Natural killer cell (primary cell): ENCODE results near the gene DHX8. TPM values are rescaled to one million over a fixed set of nuclear protein-coding genes. Genes with fewer than 3 reads are reported as not detected.

Experiments
- ATAC-seq, 3 donors: fragments of 150-1000 bp in 2 of 3; fragments of 200-7000 bp in 1 of 3; cut with Tn5 transposase; 1 replicate in 1 of 3; 2 replicates in 2 of 3; pipeline ENCODE4 v1.10.0; 2021; ENCODE audit warnings: mild to moderate bottlenecking in 2 of 3, moderate library complexity in 2 of 3
- DNase-seq, 2 donors: peaks; one replicate each; pipeline versions ENCODE4 v3.0.0 to v3.0.0-alpha.2; 2013 to 2021; ENCODE audit warnings: mixed read lengths in 1 of 2
- H3K27ac ChIP-seq: one replicate; pipeline ENCODE4 v1.5.1; 2013; ENCODE audit warnings: mild to moderate bottlenecking, low read length
- H3K27me3 ChIP-seq: one replicate; pipeline ENCODE4 v1.6.1; 2013; ENCODE audit warnings: low read length; ENCODE audit not compliant: control insufficient read depth, insufficient read depth
- H3K36me3 ChIP-seq: one replicate; pipeline ENCODE4 v1.6.1; 2013; ENCODE audit warnings: low read length; ENCODE audit not compliant: control insufficient read depth, insufficient read depth
- H3K4me1 ChIP-seq: one replicate; pipeline ENCODE4 v1.6.1; 2013; ENCODE audit warnings: low read length; ENCODE audit not compliant: control insufficient read depth, insufficient read depth
- H3K4me3 ChIP-seq: one replicate; pipeline ENCODE4 v1.5.1; 2013; ENCODE audit warnings: low read length
- H3K9me3 ChIP-seq: one replicate; pipeline ENCODE4 v1.6.1; 2013; ENCODE audit warnings: low read length; ENCODE audit not compliant: control insufficient read depth, insufficient read depth
- H3K27ac Mint-ChIP-seq, 2 donors: one replicate each; pipeline ENCODE4 v1.8.0; 2022; ENCODE audit warnings: mild to moderate bottlenecking in 2 of 2, mixed read lengths in 2 of 2, moderate library complexity in 1 of 2
- H3K27me3 Mint-ChIP-seq, 2 donors: one replicate each; pipeline ENCODE4 v1.8.0; 2022; ENCODE audit warnings: low read depth in 2 of 2, mixed read lengths in 2 of 2
- H3K36me3 Mint-ChIP-seq: one replicate; pipeline ENCODE4 v1.8.0; 2022; ENCODE audit warnings: mixed read lengths
- H3K4me1 Mint-ChIP-seq, 2 donors: one replicate each; pipeline ENCODE4 v1.8.0; 2022; ENCODE audit warnings: mixed read lengths in 2 of 2
- H3K4me3 Mint-ChIP-seq: one replicate; pipeline ENCODE4 v1.8.0; 2022; ENCODE audit warnings: mild to moderate bottlenecking, moderate library complexity, mixed read lengths
- H3K9me3 Mint-ChIP-seq, 2 donors: one replicate each; pipeline ENCODE4 v1.8.0; 2022; ENCODE audit warnings: mixed read lengths in 2 of 2
- WGBS: methylation state at CpG from one replicate; pipeline ENCODE4 v1.1.7; 2013; ENCODE audit warnings: missing lambda C conversion rate; ENCODE audit not compliant: insufficient coverage; 5-methylcytosine and 5-hydroxymethylcytosine counted together
- intact Hi-C: fragments of 100-400 bp; cut with micrococcal nuclease; formaldehyde crosslinking; loops from one replicate; pipeline ENCODE4 v1.14.2; 2022
- total RNA-seq, 4 donors: library from RNA; stranded (reverse); fragments of 120-200 nt in 1 of 4; gene quantifications; one replicate each; pipeline versions ENCODE4 v1.2.3 to v1.2.4, GENCODE V29; 2013 to 2022
- TF ChIP-seq, protein P1 (sequence below): fragments of 200-600 bp; IDR thresholded peaks from one replicate; pipeline ENCODE4 v1.8.0; 2022; ENCODE audit warnings: antibody characterized with exemption

DHX8 gene
- total RNA-seq, 3 donors from 2014 or later (not counting 1 experiment from before 2014, with no cell fraction given) = 88.3 to 106 (median 105) TPM

DNA sequence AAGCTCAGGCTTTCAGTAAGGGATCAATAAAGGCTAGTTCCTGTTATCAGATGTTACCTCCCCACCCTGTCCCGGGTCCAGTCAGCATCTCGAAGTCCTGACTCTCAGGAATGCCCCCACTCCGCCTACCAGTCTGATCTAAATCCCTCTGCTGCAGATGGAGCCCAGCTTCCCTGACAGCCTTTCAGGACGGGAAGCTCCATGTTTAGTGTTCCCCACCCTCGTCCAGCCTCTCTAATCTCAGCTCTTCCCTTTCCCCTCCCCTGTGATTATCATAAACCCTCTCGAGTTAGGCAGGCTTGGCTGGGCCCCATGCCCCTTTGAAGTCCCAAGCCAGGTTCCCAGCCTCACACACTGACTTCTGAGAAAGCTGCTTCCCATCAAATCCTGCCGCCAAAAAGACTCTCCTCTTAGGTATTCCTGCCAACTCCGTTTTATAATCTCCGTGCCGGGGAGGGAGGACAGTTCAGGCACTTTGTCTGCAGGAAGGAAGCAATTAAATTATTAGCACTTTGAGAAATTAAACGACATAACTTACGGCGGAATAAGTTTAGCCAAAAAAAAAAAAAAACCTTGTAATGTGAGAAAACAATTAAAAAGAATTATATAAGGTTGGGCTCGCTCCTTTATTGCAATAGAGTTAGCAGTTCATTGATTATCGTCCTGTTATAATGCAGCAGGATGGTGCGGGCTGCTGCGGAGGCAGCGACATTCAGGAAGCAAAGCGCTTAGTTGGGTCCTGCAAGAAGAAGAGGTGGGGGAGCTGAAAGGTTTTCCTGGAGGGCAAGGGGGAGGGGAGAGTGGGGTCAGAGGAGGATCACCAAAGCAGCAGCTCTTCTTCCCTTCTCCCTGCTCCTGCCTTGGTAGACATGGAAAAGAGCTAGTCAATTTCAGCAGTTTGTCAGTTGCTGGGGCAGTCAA lies 79.2 kb downstream of the DHX8 start:
- Mint-ChIP-seq H3K27me3 (peaks cover 29 to 33% of the 10 kb centered on the region in 2 donors), H3K4me1 (peaks cover 0 to 5% of the 10 kb centered on the region in 2 donors), H3K36me3 (no peaks in the 10 kb centered on the region), H3K4me3 (no peak overlapping the region), H3K27ac (no peak overlapping the region), H3K9me3 (no peaks in the 10 kb centered on the region)
- DNase-seq (no peak), ATAC-seq (no peak)
- TF ChIP-seq, protein P1, sequence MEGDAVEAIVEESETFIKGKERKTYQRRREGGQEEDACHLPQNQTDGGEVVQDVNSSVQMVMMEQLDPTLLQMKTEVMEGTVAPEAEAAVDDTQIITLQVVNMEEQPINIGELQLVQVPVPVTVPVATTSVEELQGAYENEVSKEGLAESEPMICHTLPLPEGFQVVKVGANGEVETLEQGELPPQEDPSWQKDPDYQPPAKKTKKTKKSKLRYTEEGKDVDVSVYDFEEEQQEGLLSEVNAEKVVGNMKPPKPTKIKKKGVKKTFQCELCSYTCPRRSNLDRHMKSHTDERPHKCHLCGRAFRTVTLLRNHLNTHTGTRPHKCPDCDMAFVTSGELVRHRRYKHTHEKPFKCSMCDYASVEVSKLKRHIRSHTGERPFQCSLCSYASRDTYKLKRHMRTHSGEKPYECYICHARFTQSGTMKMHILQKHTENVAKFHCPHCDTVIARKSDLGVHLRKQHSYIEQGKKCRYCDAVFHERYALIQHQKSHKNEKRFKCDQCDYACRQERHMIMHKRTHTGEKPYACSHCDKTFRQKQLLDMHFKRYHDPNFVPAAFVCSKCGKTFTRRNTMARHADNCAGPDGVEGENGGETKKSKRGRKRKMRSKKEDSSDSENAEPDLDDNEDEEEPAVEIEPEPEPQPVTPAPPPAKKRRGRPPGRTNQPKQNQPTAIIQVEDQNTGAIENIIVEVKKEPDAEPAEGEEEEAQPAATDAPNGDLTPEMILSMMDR = no peak
- peaks cover 8% of the 10 kb centered on the region for H3K27me3 ChIP-seq
- no peaks in the 10 kb centered on the region for H3K4me1 ChIP-seq
- no peaks in the 10 kb centered on the region for H3K9me3 ChIP-seq
- WGBS = 13% methylated on average over 19 of the region's 19 CpGs
- H3K4me3 ChIP-seq = no peak overlapping the region
- no peak overlapping the region for H3K27ac ChIP-seq
- no peaks in the 10 kb centered on the region for H3K36me3 ChIP-seq
- intact Hi-C loops = no loop called here

DNA sequence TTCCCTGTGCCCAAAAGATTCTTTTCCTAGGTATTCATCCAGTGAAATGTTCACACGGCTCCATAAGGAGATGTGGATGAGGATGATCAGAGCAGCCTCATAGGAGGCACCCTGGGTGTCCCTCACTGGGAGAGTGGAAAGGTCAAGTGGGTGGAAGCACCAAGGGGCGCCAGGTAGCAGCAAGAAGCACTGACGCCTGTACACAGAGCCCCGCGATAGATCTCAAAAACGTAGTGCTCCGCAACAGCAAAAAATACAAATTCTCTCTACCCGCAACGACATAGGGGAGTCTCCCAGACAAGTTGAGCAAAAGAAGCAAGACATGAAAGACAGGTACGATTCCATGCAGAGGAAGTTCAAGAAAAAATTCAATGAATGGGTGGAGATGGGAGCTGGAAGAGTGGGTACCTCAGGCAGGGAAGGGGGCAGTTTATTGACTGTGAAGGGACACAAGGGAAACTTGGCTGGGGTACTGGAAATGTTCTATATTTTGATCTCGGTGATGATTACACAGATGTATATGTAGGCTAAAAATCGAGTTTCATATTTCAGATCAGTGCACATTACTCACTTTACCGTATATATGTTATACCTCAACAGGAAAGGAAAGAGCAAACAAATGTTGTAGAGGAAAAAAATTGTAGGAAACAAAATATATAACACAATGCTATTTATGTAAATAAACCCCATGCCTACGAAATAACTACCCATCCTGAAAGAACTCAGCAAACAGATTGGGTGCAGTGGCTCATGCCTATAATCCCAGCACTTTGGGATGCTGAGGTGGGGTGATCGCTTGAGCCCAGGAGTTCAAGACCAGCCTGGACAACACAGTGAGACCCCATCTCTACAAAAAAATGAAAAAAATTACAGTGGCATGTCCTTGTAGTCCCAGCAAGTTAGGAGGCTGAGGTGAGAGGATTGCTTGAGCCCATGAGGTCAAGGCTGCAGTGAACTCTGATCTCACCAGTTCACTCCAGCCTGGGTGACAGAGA lies 80.1 kb downstream of the DHX8 start:
- 66% methylated on average over 10 of the region's 15 CpGs for WGBS
- no peaks in the 10 kb centered on the region for H3K36me3 Mint-ChIP-seq
- peaks cover 8% of the 10 kb centered on the region for H3K27me3 ChIP-seq
- H3K27ac ChIP-seq = no peak overlapping the region
- H3K9me3 ChIP-seq = no peaks in the 10 kb centered on the region
- H3K9me3 Mint-ChIP-seq = no peaks in the 10 kb centered on the region
- DNase-seq = no peak
- H3K27ac Mint-ChIP-seq = no peak overlapping the region
- intact Hi-C loops = no loop called here
- TF ChIP-seq, protein P1 = no peak
- no peaks in the 10 kb centered on the region for H3K36me3 ChIP-seq
- H3K4me3 ChIP-seq = no peak overlapping the region
- peaks cover 0 to 5% of the 10 kb centered on the region in 2 donors for H3K4me1 Mint-ChIP-seq
- no peak for ATAC-seq
- H3K27me3 Mint-ChIP-seq = peaks cover 29 to 33% of the 10 kb centered on the region in 2 donors
- no peaks in the 10 kb centered on the region for H3K4me1 ChIP-seq
- no peak overlapping the region for H3K4me3 Mint-ChIP-seq

GRCh38 chr17:43568506-43569082 lies 84.8 kb downstream of the DHX8 start:
- H3K36me3 ChIP-seq = no peaks in the 10 kb centered on the region
- WGBS = 74% methylated on average over 5 of the region's 5 CpGs
- H3K36me3 Mint-ChIP-seq = no peaks in the 10 kb centered on the region
- no peak overlapping the region for H3K27ac ChIP-seq
- ATAC-seq = peak in 1 of 3 donors; percentile 28
- H3K27ac Mint-ChIP-seq = no peak overlapping the region
- no peaks in the 10 kb centered on the region for H3K27me3 ChIP-seq
- no peak for DNase-seq
- TF ChIP-seq, protein P1 = no peak
- H3K27me3 Mint-ChIP-seq = peaks cover 5 to 10% of the 10 kb centered on the region in 2 donors
- no peaks in the 10 kb centered on the region for H3K4me1 ChIP-seq
- H3K4me1 Mint-ChIP-seq = no peaks in the 10 kb centered on the region
- no peaks in the 10 kb centered on the region for H3K9me3 ChIP-seq
- no peak overlapping the region for H3K4me3 Mint-ChIP-seq
- H3K9me3 Mint-ChIP-seq = no peaks in the 10 kb centered on the region
- intact Hi-C loops = no loop called here
- H3K4me3 ChIP-seq = no peak overlapping the region
